ENCODE measurements around the gene MRPL44. TPM values are rescaled to one million over a fixed set of nuclear protein-coding genes. Genes with fewer than 3 reads are reported as not detected.
A peak's percentile ranks its signal among the peaks of the same experiment; 100 is the strongest.

MRPL44 gene
- total and polyA plus RNA-seq, 2 of the 8 experiments (the other 6 are each of a cell fraction or from before 2014, with no cell fraction given): 32.0 to 53.2 TPM

DNA sequence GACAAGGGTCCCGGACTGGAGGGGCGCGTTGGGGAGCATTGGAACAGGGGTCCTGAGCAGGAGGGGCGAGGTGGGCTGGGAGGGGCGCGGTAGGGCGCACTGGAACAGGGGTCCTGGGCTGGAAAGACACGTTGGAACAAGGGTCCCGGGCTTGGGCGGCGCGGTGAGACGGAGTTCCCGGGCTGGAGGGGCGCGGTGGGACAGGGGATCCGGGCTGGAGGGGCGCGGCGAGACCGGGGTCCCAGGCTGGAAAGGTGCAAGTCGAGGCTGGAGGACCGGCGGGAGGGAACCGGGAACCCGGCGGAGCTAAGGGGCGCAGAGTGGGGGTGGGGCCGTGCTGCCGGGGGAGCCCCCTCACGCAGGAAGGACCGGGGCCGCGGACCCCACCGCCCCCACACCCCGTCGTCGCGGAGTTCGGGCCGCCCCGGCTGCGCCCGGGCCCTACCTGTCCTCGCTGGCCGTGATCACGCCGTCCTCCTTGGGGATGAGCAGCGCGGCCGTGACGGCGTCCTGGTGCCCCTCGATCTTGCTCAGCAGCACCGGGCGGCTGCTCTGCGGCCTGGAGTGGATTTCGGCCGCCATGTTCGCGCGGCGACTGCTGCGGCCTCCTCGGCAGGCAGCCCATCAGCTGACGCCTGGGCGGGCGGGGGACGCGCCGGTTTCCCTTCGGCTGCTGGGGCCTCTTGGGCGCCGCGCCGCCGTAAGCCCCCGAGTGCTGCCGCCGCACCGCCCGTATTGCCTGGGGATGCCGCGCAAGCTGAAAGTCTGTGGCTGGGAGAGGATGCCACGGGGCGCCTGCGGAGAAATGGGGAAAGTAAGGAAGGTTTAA is 12.3 kb upstream of the MRPL44 start, which contains the start of gene WDFY1:
Gene WDFY1, minus strand, starts transcription at position 633 of the 829 bp plus-strand sequence. Its CDS starts 51 bp downstream, at position 582.
- Histone ChIP-seq H3K79me1 (ENCODE audit: low read depth, low read length) (peaks cover 4% of the 10 kb centered on the region; the same call in 1 of the 2 replicates), H3K23me2 (ENCODE audit: low read depth, low read length) (peaks cover 4% of the 10 kb centered on the region), H2BK5ac (ENCODE audit: low read depth, low read length) (peak within 1 kb of the TSS; percentile 91), H3K18ac (ENCODE audit: extremely low read depth, low read length) (peak within 1 kb of the TSS; percentile 95), H2AFZ (ENCODE audit: low read length) (no peak within 1 kb of the TSS), H2BK12ac (ENCODE audit: low read depth, low read length) (peak within 1 kb of the TSS; percentile 68; the same call in 1 of the 2 replicates), H3K4me1 (replicated peaks in 1 of 4; ENCODE audit: control insufficient read depth in 3 of 4, insufficient read depth in 4 of 4, low read length in 3 of 4) (peaks cover 0 to 23% (median 14%) of the 10 kb centered on the region in 4 experiments; a peak in 5 of 7 replicates), H3K14ac (ENCODE audit: insufficient read length) (no peak within 1 kb of the TSS), H4K91ac (replicated peaks; ENCODE audit: insufficient read length, low read length) (peak within 1 kb of the TSS; percentile 99), H3K27ac (ENCODE audit: low read depth, low read length) (peak within 1 kb of the TSS; percentile 82), H2BK120ac (replicated peaks; ENCODE audit: low read depth, low read length) (no peak within 1 kb of the TSS), H3K56ac (replicated peaks; ENCODE audit: insufficient read length, low read depth, low read length) (peak within 1 kb of the TSS; percentile 87), H3K9me3 (ENCODE audit: insufficient read depth in 2 of 2, low read depth in 1 of 2, low read length in 1 of 2) (no peaks in the 10 kb centered on the region), H3K79me2 (ENCODE audit: control insufficient read depth in 1 of 2, insufficient read depth in 2 of 2, low read length in 2 of 2) (peaks cover 19 to 41% of the 10 kb centered on the region in 2 experiments), H3K27me3 (replicated peaks in 1 of 4; ENCODE audit: control insufficient read depth in 3 of 4, extremely low read depth in 1 of 4, insufficient read depth in 3 of 4, low read length in 3 of 4) (no peaks in the 10 kb centered on the region), H2BK20ac (ENCODE audit: low read length) (peak within 1 kb of the TSS; percentile 22; the same call in 1 of the 2 replicates), H3K23ac (ENCODE audit: insufficient read length) (no peak within 1 kb of the TSS), H4K8ac (ENCODE audit: extremely low read depth, insufficient read depth, low read length) (peak within 1 kb of the TSS; percentile 95), H4K20me1 (replicated peaks in 1 of 2; ENCODE audit: control insufficient read depth in 1 of 2, insufficient read depth in 2 of 2, low read length in 2 of 2) (peaks cover 4% of the 10 kb centered on the region in 2 experiments), H3K4me2 (ENCODE audit: insufficient read depth in 1 of 2, low read depth in 2 of 2, low read length in 2 of 2) (peak within 1 kb of the TSS; percentile 74 to 91), H3K4ac (replicated peaks; ENCODE audit: insufficient read length, low read depth, low read length) (peak within 1 kb of the TSS; percentile 44), H3K36me3 (ENCODE audit: control insufficient read depth in 2 of 4, insufficient read depth in 4 of 4, low read length in 3 of 4) (no peaks in the 10 kb centered on the region; a peak in 1 of 8 replicates), H3K9ac (replicated peaks in 1 of 4; ENCODE audit: extremely low read depth in 1 of 4, low read depth in 3 of 4, low read length in 3 of 4) (peak within 1 kb of the TSS; percentile 54 to 97 (median 78)), H3K4me3 (ENCODE audit: extremely low read depth in 1 of 4, insufficient read depth in 2 of 4, low read depth in 3 of 4, low read length in 4 of 4) (peak within 1 kb of the TSS; percentile 61 to 90 (median 84)), H4K5ac (ENCODE audit: insufficient read length, low read depth, low read length) (peak within 1 kb of the TSS; percentile 85), H2AK5ac (ENCODE audit: low read depth, low read length) (no peak within 1 kb of the TSS), H2BK15ac (ENCODE audit: low read length) (peak within 1 kb of the TSS; percentile 61; the same call in 1 of the 2 replicates)
- WGBS, 2 experiments (ENCODE audit: extremely low coverage in 1 of 2, insufficient coverage in 1 of 2, insufficient read length in 1 of 2, insufficient replicate concordance in 2 of 2, low coverage in 1 of 2, low lambda C conversion rate in 2 of 2, missing lambda C conversion rate in 1 of 2): 4% methylated on average over 52 of the region's 87 CpGs; no CpG with 5 or more reads in 1 of the 2 experiments
- DNase-seq (ENCODE audit: low read depth in 1 of 2, low spot score in 2 of 2) (peak; percentile 54 to 91), FAIRE-seq (no peak)
- ChIA-PET CTCF (ENCODE audit: partially characterized antibody) (no interaction called here), POLR2A (ENCODE audit: partially characterized antibody) (interaction anchor here (0.6 to 3.4 kb wide), 11 partner anchors 9 to 397 kb away, joined by 3 to 19 read pairs (median 4); partner anchors contain the start of genes MRPL44 and SERPINE2)
- TF ChIP-seq SRF (IDR thresholded peaks at IDR 0.05; ENCODE audit: low read depth, low read length) (no peak), MAFK (IDR thresholded peaks at IDR 0.05; ENCODE audit: low read depth, low read length) (peak; percentile 98)

Data from H1 (cell line).